HG03469 (cell line): Measurements from ENCODE around the gene DECR2.
"Not testable (repeated sequence)": the region's sequence is repeated elsewhere in the genome, so short reads cannot be mapped to it uniquely, and the experiment has no call there.

Experiments used
- ATAC-seq: cut with Tn5 transposase; IDR thresholded peaks from one replicate; pipeline ENCODE4 v1.9.1; 2021; ENCODE audit warnings: mild to moderate bottlenecking, moderate library complexity, moderate number of reproducible peaks; ENCODE audit not compliant: unreplicated experiment

The DECR2 gene, protein sequence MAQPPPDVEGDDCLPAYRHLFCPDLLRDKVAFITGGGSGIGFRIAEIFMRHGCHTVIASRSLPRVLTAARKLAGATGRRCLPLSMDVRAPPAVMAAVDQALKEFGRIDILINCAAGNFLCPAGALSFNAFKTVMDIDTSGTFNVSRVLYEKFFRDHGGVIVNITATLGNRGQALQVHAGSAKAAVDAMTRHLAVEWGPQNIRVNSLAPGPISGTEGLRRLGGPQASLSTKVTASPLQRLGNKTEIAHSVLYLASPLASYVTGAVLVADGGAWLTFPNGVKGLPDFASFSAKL

DNA sequence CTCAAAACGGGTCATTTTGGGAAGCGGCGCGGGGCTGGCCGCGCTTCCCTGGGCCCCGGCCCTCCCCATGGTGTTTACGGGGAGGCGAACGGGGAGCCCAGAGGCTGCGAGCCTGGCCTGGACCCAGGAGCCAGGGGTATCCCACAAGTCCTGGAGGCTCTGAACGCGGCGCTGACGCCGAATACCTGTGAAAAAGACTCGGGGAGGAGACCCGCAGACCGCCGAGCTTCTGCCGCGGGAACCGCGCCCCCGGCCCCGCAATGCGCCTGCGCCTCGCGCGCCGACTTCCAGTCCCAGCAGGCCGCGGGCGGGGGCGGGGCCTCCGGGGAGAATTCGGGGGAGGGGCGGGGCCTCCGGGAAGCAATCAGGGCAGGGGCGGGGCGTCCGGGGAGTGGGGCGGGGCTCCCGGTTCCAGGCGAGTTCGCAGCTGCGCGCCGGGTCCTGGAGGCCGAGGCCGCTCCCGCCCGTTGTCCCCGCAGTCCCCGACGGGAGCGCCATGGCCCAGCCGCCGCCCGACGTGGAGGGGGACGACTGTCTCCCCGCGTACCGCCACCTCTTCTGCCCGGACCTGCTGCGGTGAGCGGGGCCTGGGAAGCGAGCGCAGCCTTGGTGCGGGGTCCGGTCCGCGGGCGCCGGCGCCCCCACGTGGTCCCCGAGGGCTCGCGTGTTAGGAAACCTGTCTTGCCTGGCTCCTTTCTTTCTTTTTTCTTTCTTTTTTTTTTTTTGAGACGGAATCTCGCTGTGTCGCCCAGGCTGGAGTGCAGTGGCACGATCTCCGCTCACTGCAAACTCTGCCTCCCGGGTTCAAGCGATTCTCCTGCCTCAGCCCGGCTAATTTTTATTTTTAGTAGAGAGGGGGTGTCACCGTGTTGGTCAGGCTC lies at the start of gene DECR2:
Gene DECR2, plus strand, starts transcription at position 418 of the 881 bp plus-strand sequence. Its CDS starts 79 bp downstream, at position 497.
- ATAC-seq, result no peak

DNA sequence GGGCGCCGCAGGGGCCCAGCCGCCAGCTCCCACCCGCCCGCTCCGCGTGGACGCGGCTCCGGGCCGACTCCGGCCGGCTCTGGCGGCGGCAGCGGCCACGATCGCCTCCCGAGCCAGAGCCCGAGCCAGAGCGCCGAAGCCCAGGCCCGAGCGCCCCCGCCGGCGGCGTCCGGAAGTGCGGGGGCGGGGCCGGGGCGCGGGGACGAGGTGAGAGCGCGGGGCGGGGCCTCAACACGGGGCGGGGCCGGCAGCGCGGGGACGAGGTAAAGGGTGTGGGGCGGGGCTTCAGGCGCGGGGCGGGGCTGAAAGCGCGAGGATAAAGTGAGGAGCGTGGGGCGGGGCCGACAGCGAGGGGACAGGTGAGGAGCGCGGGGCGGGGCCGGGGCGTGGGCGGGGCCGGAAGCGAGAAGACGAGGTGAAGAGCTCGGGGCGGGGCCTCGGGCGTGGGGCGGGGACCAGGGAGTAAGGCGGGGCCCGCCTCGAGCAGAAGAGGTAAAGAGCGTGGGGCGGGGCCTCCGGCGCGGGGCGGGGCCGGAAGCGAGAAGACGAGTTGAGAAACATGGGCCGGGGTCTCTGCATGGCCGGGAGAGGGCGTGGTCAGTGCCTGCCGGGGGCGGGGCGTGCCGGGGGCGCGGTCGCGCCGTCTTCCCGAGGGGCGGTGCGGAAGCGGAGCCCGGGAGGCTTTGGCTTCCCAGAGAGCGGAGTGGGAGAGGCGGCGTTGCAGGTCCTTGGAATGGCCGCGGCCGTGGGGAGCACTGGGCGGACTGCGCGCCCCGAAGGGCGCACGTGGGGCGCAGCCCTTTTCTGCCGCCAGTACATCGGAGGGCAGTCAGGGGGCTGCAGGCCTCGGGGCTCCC lies 48.9 kb upstream of the DECR2 start, which contains the start of gene AXIN1:
Gene AXIN1, minus strand, starts transcription at position 177 of the 857 bp plus-strand sequence. CDS start 5,698 bp downstream, outside the sequence.
- no peak for ATAC-seq

DNA sequence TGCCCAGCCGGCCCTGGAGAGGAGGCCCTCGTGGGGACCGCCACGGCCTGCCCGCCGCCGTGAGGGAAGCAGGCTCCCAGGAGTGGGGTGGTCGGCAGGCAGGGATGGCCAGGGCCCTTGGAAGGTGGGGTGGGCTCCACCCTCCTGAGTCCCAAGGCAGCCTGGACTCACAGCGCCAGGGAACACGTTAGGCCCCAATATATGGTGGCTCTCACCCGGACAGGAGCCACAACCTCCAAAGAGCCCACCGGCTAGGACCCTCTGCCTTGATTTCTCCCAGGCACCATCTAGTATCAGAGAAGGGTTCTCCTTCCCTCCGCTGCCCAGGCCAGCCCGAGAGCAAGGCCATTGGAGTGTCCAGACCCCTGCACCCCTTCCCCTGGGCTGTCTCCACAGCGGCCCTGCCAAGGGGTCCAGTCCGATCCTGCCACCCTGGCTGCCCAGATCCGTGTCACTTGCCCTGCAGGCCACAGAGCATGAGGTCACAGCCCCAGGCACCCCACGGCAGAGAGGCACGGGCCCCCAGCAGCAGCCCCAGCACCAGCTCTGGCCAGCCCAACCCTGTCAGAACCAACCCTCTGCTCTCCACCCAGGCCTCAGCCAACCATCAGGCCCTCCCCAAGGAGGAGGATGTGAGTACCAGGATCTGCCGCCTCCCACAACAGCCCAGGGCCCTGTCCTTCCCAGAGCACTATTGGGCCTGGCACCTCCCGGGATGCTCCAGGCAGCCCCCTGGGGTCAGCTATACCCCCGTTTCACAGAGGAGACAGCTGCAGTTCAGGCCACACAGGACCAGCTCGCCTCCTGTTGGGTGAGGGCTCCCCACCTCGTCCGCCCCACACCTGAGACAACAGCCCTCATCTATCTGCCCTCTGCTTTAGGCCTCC lies 48.0 kb upstream of the DECR2 start:
- no peak for ATAC-seq

DNA sequence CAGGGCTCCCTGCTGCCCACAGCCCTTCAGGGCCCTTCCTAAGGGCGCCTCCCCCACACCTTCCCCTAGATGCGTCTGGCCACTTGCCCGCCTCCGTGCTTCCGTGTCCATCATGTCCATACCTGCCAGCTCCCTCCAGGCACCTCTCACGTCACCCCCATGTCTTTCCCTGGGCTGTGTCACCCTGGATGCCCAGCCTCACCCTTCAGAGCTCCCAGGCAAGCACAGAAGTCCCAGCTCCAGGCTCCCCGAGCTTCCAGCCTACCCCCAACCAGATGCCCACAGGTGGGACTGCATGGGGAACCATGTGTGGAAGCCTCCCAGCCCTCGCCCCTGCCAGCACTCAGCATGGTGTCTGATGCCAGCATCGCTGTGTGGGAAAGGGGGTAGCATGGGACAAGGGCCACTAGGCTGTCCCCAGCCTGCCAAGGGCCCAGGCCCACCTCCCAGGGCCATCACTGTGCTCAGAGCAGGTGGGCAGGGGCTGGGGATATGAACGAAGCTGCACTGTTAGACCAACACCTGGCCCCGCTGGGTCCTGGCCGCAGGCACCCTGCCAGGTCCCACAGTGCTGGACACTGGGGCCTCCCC lies 47.3 kb upstream of the DECR2 start:
- no peak for ATAC-seq

DNA sequence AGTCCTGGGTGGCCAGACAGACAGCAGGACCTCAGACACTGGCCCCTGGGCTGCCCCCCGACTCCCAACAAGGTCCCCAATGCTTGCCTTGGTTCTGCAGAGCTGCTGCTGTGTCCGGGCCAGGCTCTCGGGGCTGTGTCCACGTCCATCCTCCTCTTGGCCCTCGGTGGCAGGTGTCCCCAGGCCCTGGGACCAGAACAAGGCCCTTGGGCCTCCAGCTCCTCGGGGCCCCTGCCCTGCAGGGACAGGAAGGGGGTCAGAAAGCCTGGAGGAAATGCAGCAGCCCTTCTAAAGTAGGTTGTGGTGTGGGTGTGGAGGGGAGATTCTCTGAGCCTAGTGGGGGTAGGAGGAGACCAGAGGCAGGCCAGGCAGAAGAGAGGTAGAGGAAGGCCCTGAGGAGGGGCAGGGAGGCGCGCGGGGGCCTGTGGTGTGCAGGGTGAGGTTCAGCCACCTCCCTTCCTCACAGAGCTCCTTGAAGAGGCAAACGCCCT lies 46.7 kb upstream of the DECR2 start:
- no peak for ATAC-seq

DNA sequence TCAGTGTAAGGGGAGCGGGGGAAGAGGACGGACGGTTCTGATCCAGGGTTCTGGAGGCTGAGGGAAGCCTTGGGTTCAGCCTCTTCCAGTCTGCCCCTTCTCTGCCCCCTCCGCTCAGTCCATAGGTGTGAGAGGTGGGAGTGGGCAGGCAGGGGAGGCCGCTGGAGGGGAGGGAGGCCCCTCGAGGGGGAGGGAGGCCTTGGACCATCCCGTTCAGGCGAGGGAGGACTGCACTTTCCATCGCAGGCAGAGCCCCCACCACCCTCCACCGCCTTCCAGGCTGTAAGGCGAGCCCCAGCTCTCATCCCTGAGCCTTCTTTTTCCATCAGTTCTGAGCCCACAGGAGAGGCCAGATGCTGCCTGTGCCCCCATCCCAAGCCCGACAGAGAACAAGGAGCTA lies 44.9 kb upstream of the DECR2 start:
- no peak for ATAC-seq

DNA sequence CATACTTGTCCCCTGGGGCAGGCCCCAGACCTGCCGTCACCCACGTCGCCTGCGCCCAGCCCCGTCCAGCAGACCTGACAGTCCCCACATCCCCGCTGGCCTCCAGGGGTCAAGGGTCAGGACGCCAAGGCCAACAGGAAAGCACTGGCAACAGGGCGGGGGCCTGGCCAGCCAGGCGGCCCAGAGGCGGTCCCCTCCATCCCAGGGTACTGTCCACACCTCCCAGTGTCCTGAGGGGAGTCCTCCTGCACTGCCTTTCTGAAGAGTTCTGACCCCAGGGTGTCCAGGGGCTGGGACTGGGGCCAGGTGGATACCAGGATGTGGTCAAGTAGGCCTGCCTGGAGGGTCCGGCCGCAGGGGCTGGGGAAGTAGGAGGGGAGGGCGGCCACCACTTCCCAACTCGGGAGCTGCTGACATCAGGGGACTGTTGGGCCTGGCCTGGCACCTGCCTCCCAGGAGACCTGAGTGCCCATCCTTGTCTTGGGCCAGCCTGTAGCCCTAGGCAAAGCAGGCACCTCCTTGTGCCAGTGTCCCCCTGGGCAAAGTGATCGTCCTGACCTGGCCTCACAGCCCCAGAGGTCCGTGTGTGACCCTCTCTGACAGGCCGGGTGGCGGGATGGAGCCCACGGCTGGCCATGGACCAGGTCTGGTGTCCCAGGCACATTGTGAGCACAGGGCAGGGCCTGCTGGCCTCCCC lies 42.5 kb upstream of the DECR2 start:
- ATAC-seq, result no peak

DNA sequence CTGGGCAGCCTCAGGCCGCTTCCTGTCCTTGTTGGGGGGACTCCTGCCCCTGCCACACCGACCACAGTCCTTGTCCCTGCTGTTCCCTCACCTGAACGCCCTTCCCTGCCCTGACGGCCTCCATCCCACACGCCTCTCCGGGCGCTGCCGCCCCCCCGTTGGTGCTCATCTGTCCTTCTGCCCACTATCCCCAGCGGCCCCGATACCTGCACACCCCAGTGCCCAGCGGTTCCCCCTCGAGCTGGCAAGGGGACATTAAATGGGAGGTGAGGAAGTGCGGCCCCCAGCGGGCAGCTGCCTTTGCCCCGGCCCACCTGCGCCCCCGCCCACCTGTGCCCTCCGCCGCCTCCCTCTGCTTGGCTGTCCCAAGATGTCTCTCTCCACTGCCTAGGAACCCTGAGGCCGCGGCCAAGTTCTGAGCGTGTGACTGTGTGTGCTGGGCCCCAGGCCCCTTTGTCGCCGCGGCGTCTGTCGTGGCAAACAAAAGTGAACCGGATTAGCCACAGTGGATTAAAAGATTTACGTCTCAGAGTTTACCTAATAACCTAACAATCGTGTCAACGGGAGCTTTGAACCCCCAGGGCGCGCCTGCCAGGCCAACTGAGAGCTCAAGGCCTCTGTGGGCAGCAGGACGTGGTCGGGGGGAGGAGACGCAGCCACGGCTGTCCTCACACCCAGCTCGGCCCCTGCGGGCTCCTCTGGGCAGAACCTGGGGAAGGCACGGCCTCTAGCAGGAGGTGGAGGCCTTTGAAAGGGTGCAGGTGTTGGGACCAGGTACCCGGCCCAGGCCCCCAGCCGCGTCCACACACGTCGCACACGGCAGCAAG lies 41.6 kb upstream of the DECR2 start:
- no peak for ATAC-seq

DNA sequence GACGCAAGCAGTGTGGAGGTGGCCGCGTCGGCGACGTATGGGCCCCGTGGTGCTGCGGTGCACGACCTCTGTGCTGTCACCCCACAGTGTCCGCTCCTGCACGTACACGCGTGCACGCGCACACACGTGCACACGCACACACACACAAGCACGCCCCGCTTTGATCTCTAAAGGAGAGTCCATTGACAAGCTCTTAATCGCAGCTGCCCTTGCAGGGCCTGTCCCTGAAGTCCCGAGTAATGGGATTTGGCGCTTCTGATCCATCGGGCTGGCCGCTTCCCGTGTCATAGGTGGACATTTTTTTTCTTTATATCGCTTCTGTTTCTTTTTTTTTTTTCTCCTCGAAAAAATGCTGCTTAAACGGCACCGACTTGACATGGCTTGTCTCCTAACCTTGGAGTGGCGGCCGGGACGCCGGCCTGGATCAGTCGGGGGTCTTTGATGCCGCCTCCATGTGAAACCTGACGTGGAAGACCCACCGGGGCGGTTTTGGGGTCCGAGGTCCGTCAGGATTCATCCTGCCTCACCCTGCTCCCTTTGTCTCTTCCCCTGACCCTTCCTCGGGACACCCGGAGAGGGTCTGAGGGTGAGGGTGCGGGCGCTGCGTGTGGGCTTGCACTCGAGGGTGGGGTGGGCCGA lies 40.9 kb upstream of the DECR2 start:
- no peak for ATAC-seq

DNA sequence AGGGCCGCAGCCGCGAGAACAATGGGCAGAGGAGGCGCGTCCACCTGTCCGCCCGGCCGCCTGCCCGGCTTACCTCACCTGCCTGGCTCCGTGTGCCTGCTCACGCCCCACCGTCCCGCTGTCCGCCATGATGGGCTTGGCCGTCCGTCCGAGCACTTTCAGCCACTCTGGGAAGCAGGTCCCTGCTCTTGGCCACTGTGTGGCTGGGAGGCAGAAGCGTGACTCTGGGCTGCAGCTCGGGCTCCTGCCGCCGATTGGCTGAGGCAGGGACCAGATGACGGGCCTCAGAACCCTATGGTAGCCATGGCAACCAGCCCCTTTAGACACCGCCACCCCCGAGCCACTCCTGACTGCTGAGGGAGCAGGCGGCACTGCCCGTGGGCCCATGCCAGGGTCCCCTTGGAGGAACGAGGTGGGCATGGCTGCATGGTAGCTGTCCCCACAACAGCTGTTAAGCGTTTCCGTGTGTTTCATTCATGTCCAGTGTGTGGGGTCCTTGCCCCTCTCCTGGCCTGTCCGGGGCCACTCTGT lies 40.3 kb upstream of the DECR2 start:
- no peak for ATAC-seq

DNA sequence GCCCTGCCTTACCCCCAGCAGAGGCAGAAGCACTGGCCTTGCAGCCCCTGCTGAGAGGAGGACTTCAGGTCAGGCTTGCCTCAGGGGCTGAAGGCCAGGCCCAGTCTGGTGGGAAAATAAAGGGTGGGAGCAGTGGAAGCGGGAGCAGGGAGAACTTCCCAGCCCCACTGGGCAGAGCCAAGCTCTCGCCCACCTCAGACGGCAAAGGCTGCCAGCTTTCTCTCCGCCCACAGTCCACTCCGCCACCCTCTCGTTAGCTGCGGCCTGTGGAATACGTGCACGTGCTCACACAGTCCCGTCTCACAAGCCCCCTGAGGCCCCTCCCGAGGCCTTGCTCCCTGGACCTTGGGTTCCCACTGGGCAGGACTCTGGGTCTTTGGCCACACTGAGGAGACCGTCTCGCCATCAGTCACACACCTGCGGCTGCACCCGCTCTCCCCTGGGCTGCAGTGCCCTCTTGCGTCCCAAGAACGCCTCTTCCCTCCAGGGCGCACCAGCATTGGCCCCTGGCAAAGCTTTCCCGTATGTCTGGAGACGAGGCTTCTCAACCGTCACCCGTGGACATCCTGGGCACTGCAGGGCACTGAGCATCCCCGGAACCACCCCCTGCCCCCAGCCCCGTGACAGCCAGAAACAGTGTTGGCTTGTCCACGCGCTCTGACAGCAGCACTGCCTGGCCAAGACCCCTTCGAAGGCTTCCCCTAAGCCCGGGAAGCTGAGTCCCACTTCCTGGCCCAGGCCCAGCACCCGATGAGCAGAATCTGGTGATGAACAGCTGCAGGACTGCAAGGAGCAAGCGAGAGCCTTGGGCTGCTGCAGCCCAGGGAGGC lies 39.6 kb upstream of the DECR2 start:
- no peak for ATAC-seq

DNA sequence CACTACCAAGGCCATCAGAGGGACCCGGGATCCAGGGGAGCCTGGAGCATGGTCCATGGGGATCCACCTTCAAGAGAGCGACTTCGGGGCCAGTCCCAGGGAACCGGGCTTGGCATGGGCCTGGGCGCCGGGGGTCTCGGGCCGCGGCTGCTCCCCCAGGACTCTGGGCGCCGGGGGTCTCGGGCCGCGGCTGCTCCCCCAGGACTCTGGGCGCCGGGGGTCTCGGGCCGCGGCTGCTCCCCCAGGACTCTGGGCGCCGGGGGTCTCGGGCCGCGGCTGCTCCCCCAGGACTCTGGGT lies 39.0 kb upstream of the DECR2 start:
- ATAC-seq, result not testable (repeated sequence)

DNA sequence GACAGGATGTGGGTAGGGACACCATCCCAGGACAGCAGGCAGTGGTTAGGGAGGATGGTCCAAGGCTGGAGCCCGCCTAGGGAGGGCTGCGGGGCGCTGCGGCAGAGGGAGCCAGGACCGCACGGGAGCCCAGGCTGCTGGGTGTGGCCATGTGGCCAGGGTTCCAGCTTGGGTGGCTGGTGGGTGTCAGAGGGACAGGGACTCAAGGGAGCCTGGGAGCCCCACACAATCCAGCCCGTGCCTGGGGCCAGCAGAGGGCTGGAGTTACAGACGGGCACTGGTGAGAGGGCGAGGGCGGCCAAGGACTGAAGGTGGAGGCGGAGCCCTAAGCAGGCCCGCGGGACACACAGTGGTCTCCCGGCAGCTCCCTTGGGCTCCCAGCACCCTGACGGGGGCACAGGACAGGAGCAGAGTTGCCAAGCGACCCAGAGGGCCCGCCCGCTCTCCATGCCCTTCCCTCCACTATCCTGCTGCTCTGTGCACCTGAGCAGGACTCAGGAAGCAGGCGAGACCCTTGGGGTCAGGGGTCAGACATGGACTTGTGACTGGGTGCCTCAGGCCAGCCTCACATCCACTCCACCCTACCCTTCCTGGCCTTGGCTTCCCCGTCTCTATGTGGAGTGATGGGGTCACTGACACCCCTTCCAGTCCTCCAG lies 38.4 kb upstream of the DECR2 start:
- ATAC-seq, result no peak

DNA sequence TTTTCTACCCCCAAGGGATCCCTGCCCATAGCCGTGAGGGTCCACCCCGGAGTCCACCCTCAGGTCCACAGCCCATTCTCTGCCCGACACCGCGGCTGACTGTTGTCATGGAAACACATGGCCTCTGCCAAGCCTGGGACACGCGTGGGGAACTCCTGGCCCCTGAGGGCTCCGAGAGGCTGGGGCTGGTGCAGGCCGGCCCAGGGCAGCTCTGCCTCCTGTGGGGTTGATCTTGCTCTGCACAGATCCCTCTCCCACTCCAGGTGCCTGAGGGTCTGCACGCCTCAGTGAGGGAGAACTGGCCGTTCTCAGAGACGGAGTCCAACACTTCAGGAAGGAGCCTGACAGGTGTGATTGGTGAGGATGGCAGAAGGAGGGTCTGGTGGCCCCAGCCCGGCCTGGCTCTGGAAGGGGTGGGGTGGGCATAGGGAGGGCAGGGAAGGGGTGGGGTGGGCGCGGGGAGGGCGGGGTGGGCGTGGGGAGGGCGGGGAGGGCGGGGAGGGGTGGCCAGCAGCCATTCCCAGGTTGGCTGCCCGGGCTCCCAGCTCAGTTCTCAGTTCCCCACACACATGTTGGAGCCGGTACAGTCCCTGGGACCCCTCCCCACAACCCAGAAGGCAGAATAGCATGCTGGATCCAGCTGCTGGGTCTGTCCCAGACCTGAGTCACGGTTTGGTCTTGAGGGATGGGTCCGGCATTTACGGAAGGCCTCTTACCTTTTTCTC lies 37.8 kb upstream of the DECR2 start:
- ATAC-seq, result no peak
